HEK293T (cell line): ENCODE results near the gene GPR37L1.
A peak's percentile ranks its signal among the peaks of the same experiment; 100 is the strongest.

Source experiments
- CTCF ChIA-PET: fragments of 350-600 bp; formaldehyde crosslinking; extraction: SDS; loops from one replicate; lab custom pipeline; 2021; ENCODE audit warnings: antibody characterized with exemption, inconsistent platforms; lab: Yijun Ruan, JAX
- POLR2A ChIA-PET: fragments of 350-600 bp; formaldehyde crosslinking; extraction: SDS; loops from one replicate; lab custom pipeline; 2020; ENCODE audit warnings: antibody characterized with exemption, inconsistent platforms; lab: Yijun Ruan, JAX
- DNase-seq: peaks from one replicate; pipeline ENCODE4 v3.0.0; 2012; ENCODE audit warnings: mixed read lengths; ENCODE audit errors: extremely low spot score
- ARNT ChIP-seq: fragments of 450-650 bp; IDR thresholded peaks from 2 replicates; pipeline ENCODE4 v1.6.1; 2017; ENCODE audit warnings: mild to moderate bottlenecking
- BHLHE40 ChIP-seq: fragments of 450-650 bp; IDR thresholded peaks from 2 replicates; pipeline ENCODE4 v1.6.1; 2016; ENCODE audit warnings: mild to moderate bottlenecking, moderate library complexity, borderline replicate concordance
- CTBP1 ChIP-seq: fragments of 450-650 bp; IDR thresholded peaks from 2 replicates; pipeline ENCODE4 v1.6.1; 2016; ENCODE audit warnings: borderline replicate concordance
- ELF4 ChIP-seq: fragments of 450-650 bp; IDR thresholded peaks from 2 replicates; pipeline ENCODE4 v1.6.1; 2017; ENCODE audit warnings: antibody characterized with exemption
- FOXA1 ChIP-seq: fragments of 450-650 bp; IDR thresholded peaks from 2 replicates; pipeline ENCODE4 v1.6.1; 2016; ENCODE audit warnings: mild to moderate bottlenecking
- FOXK2 ChIP-seq: fragments of 450-650 bp; IDR thresholded peaks from 2 replicates; pipeline ENCODE4 v1.6.1; 2016; ENCODE audit warnings: mild to moderate bottlenecking
- FOXM1 ChIP-seq: fragments of 450-650 bp; IDR thresholded peaks from 2 replicates; pipeline ENCODE4 v1.6.1; 2017; ENCODE audit warnings: mild to moderate bottlenecking, borderline replicate concordance
- HDGF ChIP-seq: fragments of 450-650 bp; IDR thresholded peaks from 2 replicates; pipeline ENCODE4 v1.6.1; 2017; ENCODE audit warnings: antibody characterized with exemption, borderline replicate concordance
- L3MBTL2 ChIP-seq: fragments of 450-650 bp; conservative IDR thresholded peaks from 2 replicates; pipeline ENCODE4 v1.6.1; 2016; ENCODE audit warnings: mild to moderate bottlenecking
- LEF1 ChIP-seq: fragments of 450-650 bp; IDR thresholded peaks from 2 replicates; pipeline ENCODE4 v1.6.1; 2017; ENCODE audit warnings: mild to moderate bottlenecking, borderline replicate concordance
- NFRKB ChIP-seq: fragments of 450-650 bp; IDR thresholded peaks from 2 replicates; pipeline ENCODE4 v1.6.1; 2016; ENCODE audit warnings: mild to moderate bottlenecking, moderate library complexity
- PKNOX1 ChIP-seq: fragments of 450-650 bp; IDR thresholded peaks from 2 replicates; pipeline ENCODE4 v1.6.1; 2016
- SP1 ChIP-seq: fragments of 450-650 bp; IDR thresholded peaks from 2 replicates; pipeline ENCODE4 v1.6.1; 2017
- SUZ12 ChIP-seq: fragments of 450-650 bp; IDR thresholded peaks from 2 replicates; pipeline ENCODE4 v1.6.1; 2016; ENCODE audit warnings: mild to moderate bottlenecking
- TARDBP ChIP-seq: fragments of 450-650 bp; IDR thresholded peaks from 2 replicates; pipeline ENCODE4 v1.6.1; 2016
- ZNF384 ChIP-seq: fragments of 450-650 bp; IDR thresholded peaks from 2 replicates; pipeline ENCODE4 v1.6.1; 2016

Gene GPR37L1

GRCh38 chr1:202081992-202082391 is 40.7 kb upstream of the GPR37L1 start:
- peak; percentile 14 for DNase-seq
- ChIA-PET CTCF (no interaction called here), POLR2A (no interaction called here)
- TF ChIP-seq ELF4 (no peak), CTBP1 (no peak), SUZ12 (no peak), ZNF384 (no peak), NFRKB (no peak), FOXM1 (no peak), TARDBP (no peak), HDGF (no peak), FOXA1 (no peak), SP1 (no peak), L3MBTL2 (no peak), LEF1 (no peak)

GRCh38 chr1:202084791-202085681 is 37.7 kb upstream of the GPR37L1 start:
- DNase-seq, result peak; percentile 8
- TF ChIP-seq SP1, result no peak
- ChIA-PET POLR2A (no interaction called here), CTCF (interaction anchor here (0.6 kb wide), 1 partner anchor 168 kb away, joined by 3 read pairs; no protein-coding TSS in a partner anchor)

- ChIA-PET POLR2A (no interaction called here), CTCF (no interaction called here)
- DNase-seq, result peak; percentile 7
- TF ChIP-seq ZNF384 (no peak), FOXA1 (no peak), PKNOX1 (peak; percentile 50; the same call in 1 of the 2 replicates), TARDBP (no peak)
Measured at GRCh38 chr1:202085682-202086373, 36.9 kb upstream of the GPR37L1 start.

- POLR2A ChIA-PET, result no interaction called here
- DNase-seq, result peak; percentile 6
- TF ChIP-seq FOXK2 (no peak), SP1 (no peak), FOXA1 (no peak), FOXM1 (no peak), PKNOX1 (no peak), HDGF (no peak), CTBP1 (no peak), ARNT (no peak), BHLHE40 (no peak), NFRKB (no peak), L3MBTL2 (no peak), TARDBP (no peak), SUZ12 (no peak), LEF1 (no peak), ZNF384 (no peak), ELF4 (no peak)
- CTCF ChIA-PET, result no interaction called here
Measured at GRCh38 chr1:202086579-202087350, 36.0 kb upstream of the GPR37L1 start.

GRCh38 chr1:202088206-202088605 is 34.5 kb upstream of the GPR37L1 start:
- ChIA-PET CTCF (interaction anchor here (0.6 kb wide), 1 partner anchor 30 kb away, joined by 3 read pairs; no protein-coding TSS in a partner anchor), POLR2A (interaction anchor here (0.8 kb wide), 1 partner anchor 12 kb away, joined by 3 read pairs; no protein-coding TSS in a partner anchor)
- DNase-seq, result peak; percentile 9

GRCh38 chr1:202090994-202091393 is 31.7 kb upstream of the GPR37L1 start:
- POLR2A ChIA-PET, result no interaction called here
- DNase-seq, result no peak
- CTCF ChIA-PET, result no interaction called here
- TF ChIP-seq ELF4 (no peak), ARNT (no peak), CTBP1 (no peak), HDGF (no peak), NFRKB (no peak), L3MBTL2 (no peak), TARDBP (no peak), BHLHE40 (no peak), FOXM1 (no peak)

More at GRCh38 chr1:202088206-202088605, 34.5 kb upstream of the GPR37L1 start:
- TF ChIP-seq BHLHE40, result no peak
